Upper lobe of right lung (tissue), 1 donor: Measurements from ENCODE around the gene DMRTC2. TPM values are rescaled to one million over a fixed set of nuclear protein-coding genes. Genes with fewer than 3 reads are reported as not detected.
"Not testable (repeated sequence)": the region's sequence is repeated elsewhere in the genome, so short reads cannot be mapped to it uniquely, and the experiment has no call there.

Experiments
- ATAC-seq: fragments of 200-7000 bp; cut with Tn5 transposase; one replicate; pipeline ENCODE4 v1.9.1; 2020; ENCODE audit warnings: mild to moderate bottlenecking, moderate library complexity
- DNase-seq: peaks from one replicate; pipeline ENCODE4 v3.0.0-alpha.2; 2020
- H3K27ac ChIP-seq: fragments of 200-600 bp; one replicate; pipeline ENCODE4 v1.8.0; 2022
- H3K27me3 ChIP-seq: fragments of 200-600 bp; one replicate; pipeline ENCODE4 v1.8.0; 2022; ENCODE audit warnings: mild to moderate bottlenecking
- H3K36me3 ChIP-seq: fragments of 200-600 bp; one replicate; pipeline ENCODE4 v1.8.0; 2022
- H3K4me1 ChIP-seq: fragments of 200-600 bp; one replicate; pipeline ENCODE4 v1.8.0; 2022
- H3K4me3 ChIP-seq: fragments of 200-600 bp; one replicate; pipeline ENCODE4 v1.8.0; 2022; ENCODE audit warnings: mild to moderate bottlenecking
- H3K9me3 ChIP-seq: fragments of 200-600 bp; one replicate; pipeline ENCODE4 v1.8.0; 2022
- CTCF ChIP-seq: fragments of 200-600 bp; IDR thresholded peaks from one replicate; pipeline ENCODE4 v1.8.0; 2022; ENCODE audit warnings: antibody characterized with exemption
- intact Hi-C: fragments of 100-400 bp; cut with DNase I; formaldehyde crosslinking; loops from one replicate; pipeline ENCODE4 v1.11.0; 2022
- total RNA-seq: library from RNA; stranded (reverse); fragmentation: NEBNext Ultra II Directional; extraction: Animal tissue kit (Norgen Biotek cat#: 25700); gene quantifications from one replicate; pipeline ENCODE4 v1.2.1, GENCODE V29; 2021
- donor health status: DM: no; HTN: yes; CAD: no; lungs with severe emphysema.

DMRTC2 gene
- total RNA-seq, 1 donor from 2014 or later = not detected

- Histone ChIP-seq H3K36me3 (peaks cover 69% of the 10 kb centered on the region), H3K9me3 (no peaks in the 10 kb centered on the region), H3K4me1 (peaks cover 59% of the 10 kb centered on the region), H3K27me3 (no peaks in the 10 kb centered on the region), H3K4me3 (no peak overlapping the region), H3K27ac (no peak overlapping the region)
- TF ChIP-seq CTCF = no peak
- intact Hi-C loops = no loop called here
- no peak for DNase-seq
- peak; percentile 42 for ATAC-seq
Observed at GRCh38 chr19:41870401-41870873, 25.6 kb downstream of the DMRTC2 start.

GRCh38 chr19:41871573-41872383 is 26.9 kb downstream of the DMRTC2 start:
- intact Hi-C loops = no loop called here
- ATAC-seq (peak; percentile 68), DNase-seq (no peak)
- peaks cover 59% of the 10 kb centered on the region for H3K4me1 ChIP-seq
- TF ChIP-seq CTCF = no peak
- H3K27me3 ChIP-seq = no peaks in the 10 kb centered on the region
- H3K27ac ChIP-seq = peak overlapping the region; percentile 51
- H3K4me3 ChIP-seq = no peak overlapping the region
- no peaks in the 10 kb centered on the region for H3K9me3 ChIP-seq
- H3K36me3 ChIP-seq = peaks cover 57% of the 10 kb centered on the region

GRCh38 chr19:41872384-41872774 is 27.5 kb downstream of the DMRTC2 start:
- intact Hi-C loops = no loop called here
- Histone ChIP-seq H3K27me3 (no peaks in the 10 kb centered on the region), H3K4me1 (peaks cover 54% of the 10 kb centered on the region), H3K4me3 (no peak overlapping the region), H3K9me3 (no peaks in the 10 kb centered on the region), H3K36me3 (peaks cover 51% of the 10 kb centered on the region), H3K27ac (peak overlapping the region; percentile 51)
- TF ChIP-seq CTCF = no peak
- ATAC-seq (no peak), DNase-seq (no peak)

GRCh38 chr19:41872775-41873647 is 28.2 kb downstream of the DMRTC2 start:
- Histone ChIP-seq H3K4me1 (peaks cover 47% of the 10 kb centered on the region), H3K36me3 (peaks cover 45% of the 10 kb centered on the region), H3K9me3 (no peaks in the 10 kb centered on the region), H3K27me3 (no peaks in the 10 kb centered on the region), H3K27ac (peak overlapping the region; percentile 51), H3K4me3 (no peak overlapping the region)
- DNase-seq = peak; percentile 92
- ATAC-seq = peak; percentile 76
- TF ChIP-seq CTCF = peak; percentile 70
- intact Hi-C loops = no loop called here

- ATAC-seq, H3K9me3 ChIP-seq, H3K27me3 ChIP-seq, H3K4me3 ChIP-seq, DNase-seq, intact Hi-C loops: not testable (repeated sequence)
- H3K36me3 ChIP-seq = peaks cover 16% of the 10 kb centered on the region
- H3K27ac ChIP-seq = peak overlapping the region; percentile 43
- peaks cover 24% of the 10 kb centered on the region for H3K4me1 ChIP-seq
Observed at GRCh38 chr19:41875973-41876372, 31.1 kb downstream of the DMRTC2 start.
